ENCODE data around the gene PTER. TPM values are rescaled to one million over a fixed set of nuclear protein-coding genes. Genes with fewer than 3 reads are reported as not detected.

The PTER gene, protein sequence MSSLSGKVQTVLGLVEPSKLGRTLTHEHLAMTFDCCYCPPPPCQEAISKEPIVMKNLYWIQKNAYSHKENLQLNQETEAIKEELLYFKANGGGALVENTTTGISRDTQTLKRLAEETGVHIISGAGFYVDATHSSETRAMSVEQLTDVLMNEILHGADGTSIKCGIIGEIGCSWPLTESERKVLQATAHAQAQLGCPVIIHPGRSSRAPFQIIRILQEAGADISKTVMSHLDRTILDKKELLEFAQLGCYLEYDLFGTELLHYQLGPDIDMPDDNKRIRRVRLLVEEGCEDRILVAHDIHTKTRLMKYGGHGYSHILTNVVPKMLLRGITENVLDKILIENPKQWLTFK
- 9.4 and 14.2 TPM in 2 replicates for total RNA-seq (ENCODE audit: low replicate concordance)

DNA sequence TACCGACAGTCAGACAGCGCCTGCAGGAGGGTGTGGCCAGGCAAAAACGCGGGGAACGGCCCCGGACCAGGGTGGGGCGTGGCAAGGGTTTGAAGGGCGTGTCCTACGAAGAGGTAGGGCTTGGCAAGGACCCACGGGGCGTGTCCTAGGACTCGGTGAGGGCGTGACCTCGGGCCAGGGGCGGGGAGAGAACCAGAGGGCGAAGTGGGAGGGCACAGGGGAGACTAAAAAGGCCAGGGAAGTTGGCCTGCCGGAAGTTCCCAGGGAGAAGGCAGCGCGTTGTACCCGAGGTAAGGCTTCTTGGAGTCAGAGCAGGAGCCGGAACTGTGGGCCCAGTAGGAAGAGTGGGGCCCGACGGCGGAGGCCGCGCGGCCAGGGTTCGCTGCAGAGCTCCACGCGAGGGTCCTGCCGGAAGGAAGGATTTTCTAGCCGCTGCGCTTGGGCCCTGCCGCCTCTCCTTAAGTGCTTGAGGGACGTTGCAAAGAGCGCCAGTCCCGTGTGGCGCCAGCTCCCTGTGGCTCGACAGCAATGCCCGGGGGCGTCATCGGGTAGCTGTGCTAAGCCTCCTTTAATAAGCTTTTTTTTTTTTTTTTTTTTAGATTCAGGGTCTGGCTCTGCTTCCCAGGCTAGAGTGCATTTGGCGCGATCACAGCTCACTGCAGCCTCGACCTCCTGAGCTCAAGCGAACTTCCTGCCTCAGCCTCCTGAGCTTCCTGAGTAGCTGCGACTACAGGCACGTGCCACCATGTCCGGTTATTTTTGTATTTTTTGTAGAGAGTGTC lies at the start of gene PTER:
Gene PTER, plus strand, starts transcription at position 253 of the 782 bp plus-strand sequence. CDS start 47,375 bp downstream, outside the sequence.
- Histone ChIP-seq H3K36me3 (no peaks in the 10 kb centered on the region), H3K4me2 (peak within 1 kb of the TSS; percentile 78), H2AFZ (replicated peaks) (peak within 1 kb of the TSS; percentile 86), H3K4me1 (no peaks in the 10 kb centered on the region), H4K20me1 (ENCODE audit: low read depth) (no peaks in the 10 kb centered on the region), H3F3A (ENCODE audit: low read depth) (no peaks in the 10 kb centered on the region), H3K9ac (no peak within 1 kb of the TSS), H3K27ac (no peak within 1 kb of the TSS), H3K79me2 (ENCODE audit: low read depth) (no peaks in the 10 kb centered on the region), H3K27me3 (peaks cover 15% of the 10 kb centered on the region), H3K9me3 (ENCODE audit: low read depth) (no peaks in the 10 kb centered on the region), H3K4me3 (peak within 1 kb of the TSS; percentile 43)
- no peak for TF ChIP-seq EZH2 (IDR thresholded peaks at IDR 0.05)
- TF ChIP-seq EZH2phosphoT487 (IDR thresholded peaks at IDR 0.05): no peak
- TF ChIP-seq, protein P1, sequence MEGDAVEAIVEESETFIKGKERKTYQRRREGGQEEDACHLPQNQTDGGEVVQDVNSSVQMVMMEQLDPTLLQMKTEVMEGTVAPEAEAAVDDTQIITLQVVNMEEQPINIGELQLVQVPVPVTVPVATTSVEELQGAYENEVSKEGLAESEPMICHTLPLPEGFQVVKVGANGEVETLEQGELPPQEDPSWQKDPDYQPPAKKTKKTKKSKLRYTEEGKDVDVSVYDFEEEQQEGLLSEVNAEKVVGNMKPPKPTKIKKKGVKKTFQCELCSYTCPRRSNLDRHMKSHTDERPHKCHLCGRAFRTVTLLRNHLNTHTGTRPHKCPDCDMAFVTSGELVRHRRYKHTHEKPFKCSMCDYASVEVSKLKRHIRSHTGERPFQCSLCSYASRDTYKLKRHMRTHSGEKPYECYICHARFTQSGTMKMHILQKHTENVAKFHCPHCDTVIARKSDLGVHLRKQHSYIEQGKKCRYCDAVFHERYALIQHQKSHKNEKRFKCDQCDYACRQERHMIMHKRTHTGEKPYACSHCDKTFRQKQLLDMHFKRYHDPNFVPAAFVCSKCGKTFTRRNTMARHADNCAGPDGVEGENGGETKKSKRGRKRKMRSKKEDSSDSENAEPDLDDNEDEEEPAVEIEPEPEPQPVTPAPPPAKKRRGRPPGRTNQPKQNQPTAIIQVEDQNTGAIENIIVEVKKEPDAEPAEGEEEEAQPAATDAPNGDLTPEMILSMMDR (IDR thresholded peaks at IDR 0.05): no peak
- peaks cover 20% of the 10 kb centered on the region for H3K4me1 Mint-ChIP-seq
- no peaks in the 10 kb centered on the region for H3K36me3 Mint-ChIP-seq
- H3K27me3 Mint-ChIP-seq (ENCODE audit: insufficient read depth, low read depth): peaks cover 7% of the 10 kb centered on the region
- peak; percentile 97 for DNase-seq (ENCODE audit: low spot score)
- peak within 1 kb of the TSS; percentile 84 for H3K4me3 Mint-ChIP-seq
- H3K9me3 Mint-ChIP-seq: no peaks in the 10 kb centered on the region
- H3K27ac Mint-ChIP-seq: no peak within 1 kb of the TSS

DNA sequence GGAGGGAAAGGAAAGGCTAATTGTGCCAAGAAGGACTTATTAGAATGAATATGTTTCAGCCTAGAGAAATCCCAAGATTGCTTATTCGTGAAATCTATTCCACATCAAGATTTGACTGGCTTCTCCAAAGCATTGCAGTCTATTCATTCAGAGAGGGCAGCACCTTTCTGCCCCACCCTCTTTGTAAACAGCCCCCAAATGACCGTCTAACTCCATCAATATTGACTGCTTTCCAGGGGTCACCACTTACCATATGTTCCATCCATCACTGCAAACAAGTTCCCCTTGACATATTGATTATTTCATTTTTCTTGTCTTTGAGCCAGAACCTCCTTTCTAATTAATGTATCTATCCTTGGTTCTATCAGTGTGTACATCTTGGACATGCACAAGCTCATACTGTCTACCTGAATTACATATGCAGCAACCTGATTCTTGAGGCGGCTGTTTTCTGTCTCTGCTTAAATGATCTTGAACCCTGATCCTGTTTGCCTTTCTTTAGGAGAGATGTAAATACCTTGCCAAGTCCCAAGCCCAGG lies 44.2 kb upstream of the PTER start:
- H3F3A ChIP-seq (ENCODE audit: low read depth): no peaks in the 10 kb centered on the region
- no peak overlapping the region for H3K4me3 ChIP-seq
- Mint-ChIP-seq H3K9me3 (no peaks in the 10 kb centered on the region), H3K4me1 (no peaks in the 10 kb centered on the region), H3K27ac (no peak overlapping the region), H3K36me3 (no peaks in the 10 kb centered on the region), H3K4me3 (no peak overlapping the region), H3K27me3 (ENCODE audit: insufficient read depth, low read depth) (peaks cover 2% of the 10 kb centered on the region)
- no peak overlapping the region for H3K4me2 ChIP-seq
- DNase-seq (ENCODE audit: low spot score): no peak
- H3K9me3 ChIP-seq (ENCODE audit: low read depth): no peaks in the 10 kb centered on the region
- no peak overlapping the region for H3K27ac ChIP-seq
- H3K36me3 ChIP-seq: no peaks in the 10 kb centered on the region
- H3K4me1 ChIP-seq: no peaks in the 10 kb centered on the region
- TF ChIP-seq, protein P1 (IDR thresholded peaks at IDR 0.05): no peak
- TF ChIP-seq EZH2 (IDR thresholded peaks at IDR 0.05) (no peak), EZH2phosphoT487 (IDR thresholded peaks at IDR 0.05) (no peak)
- no peaks in the 10 kb centered on the region for H3K79me2 ChIP-seq (ENCODE audit: low read depth)
- no peaks in the 10 kb centered on the region for H3K27me3 ChIP-seq
- H3K9ac ChIP-seq: no peak overlapping the region
- no peaks in the 10 kb centered on the region for H4K20me1 ChIP-seq (ENCODE audit: low read depth)
- no peak overlapping the region for H2AFZ ChIP-seq (replicated peaks)

DNA sequence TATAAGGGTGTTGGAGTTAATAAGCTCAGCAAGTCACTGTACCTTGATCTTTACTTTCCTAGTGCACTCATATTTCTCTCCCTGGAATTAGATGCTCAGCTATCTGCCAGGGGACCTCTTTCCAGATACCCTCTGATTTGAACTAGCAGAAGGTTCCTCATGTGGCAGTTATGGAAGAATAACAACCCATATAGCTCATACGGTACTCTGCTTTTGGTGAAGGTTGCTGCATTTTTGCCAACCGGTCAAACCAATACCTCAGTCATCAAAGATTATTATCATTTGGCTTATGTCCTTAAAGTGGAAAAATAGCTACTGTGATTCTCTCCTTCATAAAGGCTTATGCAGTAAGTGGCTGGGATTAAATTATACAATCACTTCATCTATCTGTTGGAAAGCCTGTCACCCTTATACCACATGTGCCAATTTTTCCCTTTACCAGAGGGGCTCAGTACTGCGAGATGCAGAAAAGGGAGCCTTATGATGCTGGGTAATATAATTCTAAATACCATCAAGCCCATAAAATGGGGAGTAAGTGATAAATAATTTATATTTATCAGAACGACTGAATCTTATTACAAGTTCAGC lies 43.4 kb upstream of the PTER start:
- H3K36me3 ChIP-seq: no peaks in the 10 kb centered on the region
- H3K9me3 ChIP-seq (ENCODE audit: low read depth): no peaks in the 10 kb centered on the region
- no peaks in the 10 kb centered on the region for H3K4me1 ChIP-seq
- Mint-ChIP-seq H3K27me3 (ENCODE audit: insufficient read depth, low read depth) (peaks cover 2% of the 10 kb centered on the region), H3K9me3 (no peaks in the 10 kb centered on the region), H3K4me3 (no peak overlapping the region), H3K36me3 (no peaks in the 10 kb centered on the region), H3K27ac (no peak overlapping the region), H3K4me1 (no peaks in the 10 kb centered on the region)
- H3F3A ChIP-seq (ENCODE audit: low read depth): no peaks in the 10 kb centered on the region
- no peaks in the 10 kb centered on the region for H3K79me2 ChIP-seq (ENCODE audit: low read depth)
- H2AFZ ChIP-seq (replicated peaks): no peak overlapping the region
- no peak overlapping the region for H3K27ac ChIP-seq
- no peaks in the 10 kb centered on the region for H3K27me3 ChIP-seq
- DNase-seq (ENCODE audit: low spot score): no peak
- TF ChIP-seq EZH2phosphoT487 (IDR thresholded peaks at IDR 0.05) (no peak), EZH2 (IDR thresholded peaks at IDR 0.05) (no peak)
- TF ChIP-seq, protein P1 (IDR thresholded peaks at IDR 0.05): no peak
- H3K9ac ChIP-seq: no peak overlapping the region
- H4K20me1 ChIP-seq (ENCODE audit: low read depth): no peaks in the 10 kb centered on the region
- H3K4me2 ChIP-seq: no peak overlapping the region
- H3K4me3 ChIP-seq: no peak overlapping the region

Data from neural progenitor cell (in vitro differentiated cells).